ENCODE results near the gene TAX1BP1. TPM values are rescaled to one million over a fixed set of nuclear protein-coding genes. Genes with fewer than 3 reads are reported as not detected.

TAX1BP1 gene
- total RNA-seq, 1 experiment from 2014 or later, result 58.3 TPM

DNA sequence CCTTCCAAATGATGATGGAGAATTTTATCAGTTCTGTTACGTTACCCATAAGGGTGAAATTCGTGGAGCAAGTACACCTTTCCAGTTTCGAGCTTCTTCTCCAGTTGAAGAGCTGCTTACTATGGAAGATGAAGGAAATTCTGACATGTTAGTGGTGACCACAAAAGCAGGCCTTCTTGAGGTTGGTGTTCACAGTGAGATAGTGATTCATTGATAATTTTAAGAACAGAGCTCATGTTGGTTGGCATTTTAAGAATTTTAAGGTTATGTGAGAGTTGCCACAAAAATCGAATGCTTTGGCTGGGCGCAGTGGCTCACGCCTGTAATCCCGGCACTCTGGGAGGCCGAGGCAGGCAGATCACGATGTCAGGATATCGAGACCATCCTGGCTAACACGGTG, 25.9 kb downstream of the TAX1BP1 start:
- Histone ChIP-seq H4K5ac (ENCODE audit: insufficient read length, low read depth, low read length) (no peak overlapping the region), H2BK20ac (ENCODE audit: low read depth, low read length, poor library complexity, severe bottlenecking) (no peak overlapping the region), H3K23ac (ENCODE audit: insufficient read length, low read depth, low read length) (no peak overlapping the region), H3K4me1 (ENCODE audit: insufficient read depth, low read length) (no peaks in the 10 kb centered on the region), H3T11ph (ENCODE audit: low read length) (no peak overlapping the region), H2BK15ac (ENCODE audit: low read depth, low read length) (no peak overlapping the region), H3K9ac (ENCODE audit: extremely low read depth, insufficient read length, low read length) (no peak overlapping the region), H3K27ac (ENCODE audit: insufficient read length, low read depth, low read length) (no peak overlapping the region), H3K4me2 (ENCODE audit: insufficient read depth, insufficient read length, low read length) (no peak overlapping the region), H4K8ac (replicated peaks; ENCODE audit: insufficient read length, low read depth, low read length) (no peak overlapping the region), H2AK5ac (ENCODE audit: insufficient read length, low read length) (no peak overlapping the region), H4K20me1 (ENCODE audit: control insufficient read depth, insufficient read depth, insufficient read length) (no peaks in the 10 kb centered on the region), H2AFZ (ENCODE audit: low read length) (no peak overlapping the region), H3K4ac (ENCODE audit: low read depth, low read length) (no peak overlapping the region), H3K56ac (ENCODE audit: insufficient read length, low read depth, low read length) (no peak overlapping the region), H3K9me3 (ENCODE audit: control insufficient read depth, low read depth, low read length) (no peaks in the 10 kb centered on the region), H2BK5ac (ENCODE audit: insufficient read length, low read length) (no peak overlapping the region), H3K79me1 (ENCODE audit: insufficient read depth, low read depth, low read length, poor library complexity, severe bottlenecking) (no peaks in the 10 kb centered on the region), H4K91ac (ENCODE audit: insufficient read length, low read depth, low read length) (no peak overlapping the region), H3K79me2 (ENCODE audit: insufficient read depth, low read length) (no peaks in the 10 kb centered on the region; the same call in 1 of the 2 replicates), H3K18ac (ENCODE audit: insufficient read length, low read depth, low read length) (no peak overlapping the region), H3K23me2 (ENCODE audit: insufficient read length, low read depth, low read length, poor library complexity, severe bottlenecking) (no peaks in the 10 kb centered on the region), H2BK12ac (ENCODE audit: insufficient read length, low read depth, low read length) (no peak overlapping the region), H3K27me3 (ENCODE audit: insufficient read depth, low read length) (no peaks in the 10 kb centered on the region), H3K14ac (ENCODE audit: insufficient read depth, low read length) (no peak overlapping the region), H2BK120ac (ENCODE audit: low read depth, low read length, poor library complexity, severe bottlenecking) (no peak overlapping the region)
- DNase-seq, result no peak
- no peaks in the 10 kb centered on the region for H3K4me1 Mint-ChIP-seq
- H3K36me3 Mint-ChIP-seq (ENCODE audit: insufficient read depth in 1 of 3, low read depth in 3 of 3), result peaks cover 8 to 23% (median 20%) of the 10 kb centered on the region in 3 experiments
- no peak overlapping the region for H3K4me3 Mint-ChIP-seq
- TF ChIP-seq, protein P1, sequence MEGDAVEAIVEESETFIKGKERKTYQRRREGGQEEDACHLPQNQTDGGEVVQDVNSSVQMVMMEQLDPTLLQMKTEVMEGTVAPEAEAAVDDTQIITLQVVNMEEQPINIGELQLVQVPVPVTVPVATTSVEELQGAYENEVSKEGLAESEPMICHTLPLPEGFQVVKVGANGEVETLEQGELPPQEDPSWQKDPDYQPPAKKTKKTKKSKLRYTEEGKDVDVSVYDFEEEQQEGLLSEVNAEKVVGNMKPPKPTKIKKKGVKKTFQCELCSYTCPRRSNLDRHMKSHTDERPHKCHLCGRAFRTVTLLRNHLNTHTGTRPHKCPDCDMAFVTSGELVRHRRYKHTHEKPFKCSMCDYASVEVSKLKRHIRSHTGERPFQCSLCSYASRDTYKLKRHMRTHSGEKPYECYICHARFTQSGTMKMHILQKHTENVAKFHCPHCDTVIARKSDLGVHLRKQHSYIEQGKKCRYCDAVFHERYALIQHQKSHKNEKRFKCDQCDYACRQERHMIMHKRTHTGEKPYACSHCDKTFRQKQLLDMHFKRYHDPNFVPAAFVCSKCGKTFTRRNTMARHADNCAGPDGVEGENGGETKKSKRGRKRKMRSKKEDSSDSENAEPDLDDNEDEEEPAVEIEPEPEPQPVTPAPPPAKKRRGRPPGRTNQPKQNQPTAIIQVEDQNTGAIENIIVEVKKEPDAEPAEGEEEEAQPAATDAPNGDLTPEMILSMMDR (conservative IDR thresholded peaks at IDR 0.05), result no peak
- no CpG with 5 or more reads among the region's 11 CpGs for WGBS (ENCODE audit: extremely low coverage, insufficient read length, low lambda C conversion rate)
- H3K27me3 Mint-ChIP-seq (ENCODE audit: low read depth), result no peaks in the 10 kb centered on the region
- H3K9me3 Mint-ChIP-seq, result peaks cover 6% of the 10 kb centered on the region in 2 experiments; a peak in 4 of 5 replicates
- H3K27ac Mint-ChIP-seq, result no peak overlapping the region; a peak in 1 of 7 replicates

Measured in H9 (cell line).